Neuronal stem cell (in vitro differentiated cells): Measurements from ENCODE around the gene CDH18.

Experiments used
- DNase-seq: peaks from one replicate; pipeline ENCODE4 v3.0.0-alpha.2; 2013; ENCODE audit warnings: low spot score
- H2AFZ ChIP-seq: one replicate; pipeline ENCODE4 v1.6.1; 2013; ENCODE audit warnings: mild to moderate bottlenecking, low read length, inconsistent platforms
- H2AK5ac ChIP-seq: 2 replicates; pipeline ENCODE4 v1.6.1; 2013; ENCODE audit warnings: low read depth, mild to moderate bottlenecking, inconsistent platforms, low read length, moderate library complexity, mixed read lengths
- H2BK120ac ChIP-seq: 2 replicates; pipeline ENCODE4 v1.6.1; 2013; ENCODE audit warnings: low read depth, mild to moderate bottlenecking, inconsistent platforms, low read length, moderate library complexity, mixed read lengths
- H2BK12ac ChIP-seq: one replicate; pipeline ENCODE4 v1.6.1; 2013; ENCODE audit warnings: low read length, inconsistent platforms
- H2BK15ac ChIP-seq: 2 replicates; pipeline ENCODE4 v1.6.1; 2013; ENCODE audit warnings: mild to moderate bottlenecking, low read length, inconsistent platforms, mixed read lengths
- H2BK5ac ChIP-seq: one replicate; pipeline ENCODE4 v1.6.1; 2013; ENCODE audit warnings: inconsistent platforms, mild to moderate bottlenecking, low read length, moderate library complexity
- H3K14ac ChIP-seq: one replicate; pipeline ENCODE4 v1.6.1; 2013; ENCODE audit warnings: low read length, inconsistent platforms
- H3K18ac ChIP-seq: 2 replicates; pipeline ENCODE4 v1.6.1; 2013; ENCODE audit warnings: low read length, inconsistent platforms
- H3K23ac ChIP-seq: 2 replicates; pipeline ENCODE4 v1.6.1; 2013; ENCODE audit warnings: low read depth, mild to moderate bottlenecking, mixed read lengths, low read length, inconsistent platforms; ENCODE audit not compliant: poor library complexity
- H3K27ac ChIP-seq: replicated peaks from 3 replicates; pipeline ENCODE4 v1.5.1; 2013; ENCODE audit warnings: low read length, inconsistent platforms
- H3K27me3 ChIP-seq, 3 experiments: 2 replicates each; pipeline ENCODE4 v1.6.1; 2013; ENCODE audit warnings: low read length in 3 of 3, mild to moderate bottlenecking in 2 of 3, inconsistent platforms in 1 of 3, low read depth in 1 of 3, mixed read lengths in 1 of 3, moderate library complexity in 1 of 3; ENCODE audit not compliant: control insufficient read depth in 3 of 3, insufficient read depth in 3 of 3
- H3K36me3 ChIP-seq, 2 donors: replicated peaks in 1 of 2; 2 replicates each; pipeline ENCODE4 v1.6.1; 2013; ENCODE audit warnings: low read length in 2 of 2; ENCODE audit not compliant: control insufficient read depth in 2 of 2, insufficient read depth in 2 of 2
- H3K4ac ChIP-seq: 2 replicates; pipeline ENCODE4 v1.6.1; 2013; ENCODE audit warnings: inconsistent platforms, mild to moderate bottlenecking, low read length, moderate library complexity
- H3K4me1 ChIP-seq, 2 donors: 1 replicate in 1 of 2; 2 replicates in 1 of 2; pipeline ENCODE4 v1.6.1; 2013; ENCODE audit warnings: low read length in 2 of 2, low read depth in 1 of 2; ENCODE audit not compliant: control insufficient read depth in 2 of 2, insufficient read depth in 1 of 2
- H3K4me2 ChIP-seq: one replicate; pipeline ENCODE4 v1.6.1; 2013; ENCODE audit warnings: mild to moderate bottlenecking, low read length, inconsistent platforms; ENCODE audit not compliant: insufficient read depth, poor library complexity, severe bottlenecking
- H3K4me3 ChIP-seq, 2 donors: 2 replicates each; pipeline ENCODE4 v1.5.1; 2013; ENCODE audit warnings: low read length in 2 of 2, mild to moderate bottlenecking in 2 of 2, inconsistent platforms in 1 of 2, moderate library complexity in 1 of 2
- H3K79me1 ChIP-seq: one replicate; pipeline ENCODE4 v1.6.1; 2013; ENCODE audit warnings: low read depth, mild to moderate bottlenecking, inconsistent platforms, low read length, moderate library complexity
- H3K9ac ChIP-seq: one replicate; pipeline ENCODE4 v1.6.1; 2013; ENCODE audit warnings: mild to moderate bottlenecking, low read depth, low read length, inconsistent platforms; ENCODE audit not compliant: poor library complexity
- H3K9me3 ChIP-seq, 2 donors: replicated peaks in 1 of 2; 2 replicates each; pipeline versions ENCODE3 to v1.6.1; 2013; ENCODE audit warnings: low read length in 2 of 2, mild to moderate bottlenecking in 2 of 2, inconsistent platforms in 1 of 2, low read depth in 1 of 2, mixed read lengths in 1 of 2, moderate library complexity in 1 of 2; ENCODE audit not compliant: control insufficient read depth in 2 of 2, insufficient read depth in 1 of 2
- H4K8ac ChIP-seq: one replicate; pipeline ENCODE4 v1.6.1; 2013; ENCODE audit warnings: low read depth, mild to moderate bottlenecking, inconsistent platforms, low read length, moderate library complexity
- H4K91ac ChIP-seq: one replicate; pipeline ENCODE4 v1.6.1; 2013; ENCODE audit warnings: low read length, low read depth, mild to moderate bottlenecking, inconsistent platforms; ENCODE audit not compliant: poor library complexity
- WGBS, 2 donors: extraction: QIAGEN DNeasy Blood & Tissue Kit; methylation state at CpG; one replicate each; pipeline ENCODE4 v1.1.7; 2013; ENCODE audit warnings: missing lambda C conversion rate in 2 of 2, mixed read lengths in 1 of 2; ENCODE audit not compliant: insufficient read length in 2 of 2, insufficient replicate concordance in 1 of 2; ENCODE audit errors: extremely low coverage in 2 of 2; 5-methylcytosine and 5-hydroxymethylcytosine counted together

Gene CDH18

GRCh38 chr5:19568004-19568403 is 420.0 kb downstream of the CDH18 start:
- H3K27ac ChIP-seq: no peak overlapping the region
- H3K79me1 ChIP-seq: no peaks in the 10 kb centered on the region
- H3K14ac ChIP-seq: no peak overlapping the region
- H3K9me3 ChIP-seq: no peaks in the 10 kb centered on the region
- no peak overlapping the region for H4K8ac ChIP-seq
- no peaks in the 10 kb centered on the region for H3K27me3 ChIP-seq
- no peak overlapping the region for H3K23ac ChIP-seq
- no peak overlapping the region for H3K4me2 ChIP-seq
- no peak overlapping the region for H4K91ac ChIP-seq
- H3K36me3 ChIP-seq: no peaks in the 10 kb centered on the region
- H2BK15ac ChIP-seq: no peak overlapping the region
- no peak overlapping the region for H2AK5ac ChIP-seq
- no peak overlapping the region for H3K9ac ChIP-seq
- H3K18ac ChIP-seq: no peak overlapping the region
- H2BK12ac ChIP-seq: no peak overlapping the region
- WGBS, 2 donors: no CpG with 5 or more reads among the region's 2 CpGs
- DNase-seq: no peak
- H2BK120ac ChIP-seq: no peak overlapping the region
- no peak overlapping the region for H2BK5ac ChIP-seq
- H3K4ac ChIP-seq: no peak overlapping the region
- H3K4me1 ChIP-seq: no peaks in the 10 kb centered on the region
- no peak overlapping the region for H2AFZ ChIP-seq
- H3K4me3 ChIP-seq: no peak overlapping the region

- Histone ChIP-seq H3K9me3 (no peaks in the 10 kb centered on the region), H3K36me3 (no peaks in the 10 kb centered on the region), H4K91ac (no peak overlapping the region), H3K79me1 (no peaks in the 10 kb centered on the region), H3K23ac (no peak overlapping the region), H3K4me1 (no peaks in the 10 kb centered on the region), H3K4me3 (no peak overlapping the region), H3K9ac (no peak overlapping the region), H3K18ac (no peak overlapping the region), H3K4me2 (no peak overlapping the region), H2BK5ac (no peak overlapping the region), H3K14ac (no peak overlapping the region), H3K27ac (no peak overlapping the region), H2BK15ac (no peak overlapping the region), H2AK5ac (no peak overlapping the region), H2BK12ac (no peak overlapping the region), H4K8ac (no peak overlapping the region), H2AFZ (no peak overlapping the region), H2BK120ac (no peak overlapping the region), H3K4ac (no peak overlapping the region), H3K27me3 (no peaks in the 10 kb centered on the region)
- DNase-seq: no peak
- WGBS, 2 donors: no CpG with 5 or more reads among the region's 1 CpG
These were observed 422.5 kb downstream of the CDH18 start for GRCh38 chr5:19565466-19565865.

GRCh38 chr5:19564036-19564435 is 424.0 kb downstream of the CDH18 start:
- Histone ChIP-seq H3K14ac (no peak overlapping the region), H3K9ac (no peak overlapping the region), H4K91ac (no peak overlapping the region), H2BK12ac (no peak overlapping the region), H3K79me1 (no peaks in the 10 kb centered on the region), H3K18ac (no peak overlapping the region), H3K4me1 (no peaks in the 10 kb centered on the region), H2BK15ac (no peak overlapping the region), H3K36me3 (no peaks in the 10 kb centered on the region), H3K23ac (no peak overlapping the region), H2BK5ac (no peak overlapping the region), H2BK120ac (no peak overlapping the region), H4K8ac (no peak overlapping the region), H3K27ac (no peak overlapping the region), H3K4me2 (no peak overlapping the region), H3K4ac (no peak overlapping the region), H3K9me3 (no peaks in the 10 kb centered on the region), H2AFZ (no peak overlapping the region), H3K4me3 (no peak overlapping the region), H3K27me3 (no peaks in the 10 kb centered on the region), H2AK5ac (no peak overlapping the region)
- no peak for DNase-seq
- WGBS, 2 donors: no CpG with 5 or more reads among the region's 2 CpGs

GRCh38 chr5:19555876-19556275 is 432.1 kb downstream of the CDH18 start:
- no peak overlapping the region for H4K91ac ChIP-seq
- no peak for DNase-seq
- H2BK120ac ChIP-seq: no peak overlapping the region
- H3K23ac ChIP-seq: no peak overlapping the region
- H2AK5ac ChIP-seq: no peak overlapping the region
- H2AFZ ChIP-seq: no peak overlapping the region
- H3K14ac ChIP-seq: no peak overlapping the region
- no peak overlapping the region for H2BK5ac ChIP-seq
- H4K8ac ChIP-seq: no peak overlapping the region
- no peaks in the 10 kb centered on the region for H3K27me3 ChIP-seq
- H3K4me1 ChIP-seq: no peaks in the 10 kb centered on the region
- H3K4me3 ChIP-seq: no peak overlapping the region
- H2BK15ac ChIP-seq: no peak overlapping the region
- H3K4me2 ChIP-seq: no peak overlapping the region
- H3K18ac ChIP-seq: no peak overlapping the region
- no peaks in the 10 kb centered on the region for H3K79me1 ChIP-seq
- no peaks in the 10 kb centered on the region for H3K36me3 ChIP-seq
- H2BK12ac ChIP-seq: no peak overlapping the region
- no peak overlapping the region for H3K27ac ChIP-seq
- no peak overlapping the region for H3K4ac ChIP-seq
- no peaks in the 10 kb centered on the region for H3K9me3 ChIP-seq
- H3K9ac ChIP-seq: no peak overlapping the region
